ENCODE results near the gene COL4A2.
A peak's percentile ranks its signal among the peaks of the same experiment; 100 is the strongest.

The COL4A2 gene

GRCh38 chr13:110444226-110444653 is 137.2 kb downstream of the COL4A2 start:
- TF ChIP-seq CTCF (IDR thresholded peaks at IDR 0.05), result peak; percentile 41

GRCh38 chr13:110445183-110445582 is 138.1 kb downstream of the COL4A2 start:
- no peak for TF ChIP-seq CTCF (IDR thresholded peaks at IDR 0.05)

- TF ChIP-seq CTCF (IDR thresholded peaks at IDR 0.05), result no peak
Measured at GRCh38 chr13:110445722-110446574, 138.9 kb downstream of the COL4A2 start.

GRCh38 chr13:110446575-110446890 is 139.4 kb downstream of the COL4A2 start:
- no peak for TF ChIP-seq CTCF (IDR thresholded peaks at IDR 0.05)

- no peak for TF ChIP-seq CTCF (IDR thresholded peaks at IDR 0.05)
Measured at GRCh38 chr13:110447058-110447511, 140.0 kb downstream of the COL4A2 start.

GRCh38 chr13:110447801-110448200 is 140.7 kb downstream of the COL4A2 start:
- TF ChIP-seq CTCF (IDR thresholded peaks at IDR 0.05), result no peak

- TF ChIP-seq CTCF (IDR thresholded peaks at IDR 0.05), result no peak
Measured at GRCh38 chr13:110448230-110448629, 141.1 kb downstream of the COL4A2 start.
